HEK293T (cell line): ENCODE measurements around the gene PLCB2.

ENCODE experiments used
- CTCF ChIA-PET: fragments of 350-600 bp; formaldehyde crosslinking; extraction: SDS; loops from one replicate; lab custom pipeline; 2021; ENCODE audit warnings: antibody characterized with exemption, inconsistent platforms; lab: Yijun Ruan, JAX
- POLR2A ChIA-PET: fragments of 350-600 bp; formaldehyde crosslinking; extraction: SDS; loops from one replicate; lab custom pipeline; 2020; ENCODE audit warnings: antibody characterized with exemption, inconsistent platforms; lab: Yijun Ruan, JAX
- DNase-seq: peaks from one replicate; pipeline ENCODE4 v3.0.0; 2012; ENCODE audit warnings: mixed read lengths; ENCODE audit errors: extremely low spot score
- ARNT ChIP-seq: fragments of 450-650 bp; IDR thresholded peaks from 2 replicates; pipeline ENCODE4 v1.6.1; 2017; ENCODE audit warnings: mild to moderate bottlenecking
- BHLHE40 ChIP-seq: fragments of 450-650 bp; IDR thresholded peaks from 2 replicates; pipeline ENCODE4 v1.6.1; 2016; ENCODE audit warnings: mild to moderate bottlenecking, moderate library complexity, borderline replicate concordance
- CTBP1 ChIP-seq: fragments of 450-650 bp; IDR thresholded peaks from 2 replicates; pipeline ENCODE4 v1.6.1; 2016; ENCODE audit warnings: borderline replicate concordance
- ELF4 ChIP-seq: fragments of 450-650 bp; IDR thresholded peaks from 2 replicates; pipeline ENCODE4 v1.6.1; 2017; ENCODE audit warnings: antibody characterized with exemption
- FOXA1 ChIP-seq: fragments of 450-650 bp; IDR thresholded peaks from 2 replicates; pipeline ENCODE4 v1.6.1; 2016; ENCODE audit warnings: mild to moderate bottlenecking
- FOXK2 ChIP-seq: fragments of 450-650 bp; IDR thresholded peaks from 2 replicates; pipeline ENCODE4 v1.6.1; 2016; ENCODE audit warnings: mild to moderate bottlenecking
- FOXM1 ChIP-seq: fragments of 450-650 bp; IDR thresholded peaks from 2 replicates; pipeline ENCODE4 v1.6.1; 2017; ENCODE audit warnings: mild to moderate bottlenecking, borderline replicate concordance
- HDGF ChIP-seq: fragments of 450-650 bp; IDR thresholded peaks from 2 replicates; pipeline ENCODE4 v1.6.1; 2017; ENCODE audit warnings: antibody characterized with exemption, borderline replicate concordance
- L3MBTL2 ChIP-seq: fragments of 450-650 bp; conservative IDR thresholded peaks from 2 replicates; pipeline ENCODE4 v1.6.1; 2016; ENCODE audit warnings: mild to moderate bottlenecking
- LEF1 ChIP-seq: fragments of 450-650 bp; IDR thresholded peaks from 2 replicates; pipeline ENCODE4 v1.6.1; 2017; ENCODE audit warnings: mild to moderate bottlenecking, borderline replicate concordance
- NFRKB ChIP-seq: fragments of 450-650 bp; IDR thresholded peaks from 2 replicates; pipeline ENCODE4 v1.6.1; 2016; ENCODE audit warnings: mild to moderate bottlenecking, moderate library complexity
- SP1 ChIP-seq: fragments of 450-650 bp; IDR thresholded peaks from 2 replicates; pipeline ENCODE4 v1.6.1; 2017
- SUZ12 ChIP-seq: fragments of 450-650 bp; IDR thresholded peaks from 2 replicates; pipeline ENCODE4 v1.6.1; 2016; ENCODE audit warnings: mild to moderate bottlenecking
- TARDBP ChIP-seq: fragments of 450-650 bp; IDR thresholded peaks from 2 replicates; pipeline ENCODE4 v1.6.1; 2016
- ZNF384 ChIP-seq: fragments of 450-650 bp; IDR thresholded peaks from 2 replicates; pipeline ENCODE4 v1.6.1; 2016
- TF ChIP-seq, protein P1 (sequence below): fragments of 450-650 bp; IDR thresholded peaks from 2 replicates; pipeline ENCODE4 v1.6.1; 2016

PLCB2 gene

DNA sequence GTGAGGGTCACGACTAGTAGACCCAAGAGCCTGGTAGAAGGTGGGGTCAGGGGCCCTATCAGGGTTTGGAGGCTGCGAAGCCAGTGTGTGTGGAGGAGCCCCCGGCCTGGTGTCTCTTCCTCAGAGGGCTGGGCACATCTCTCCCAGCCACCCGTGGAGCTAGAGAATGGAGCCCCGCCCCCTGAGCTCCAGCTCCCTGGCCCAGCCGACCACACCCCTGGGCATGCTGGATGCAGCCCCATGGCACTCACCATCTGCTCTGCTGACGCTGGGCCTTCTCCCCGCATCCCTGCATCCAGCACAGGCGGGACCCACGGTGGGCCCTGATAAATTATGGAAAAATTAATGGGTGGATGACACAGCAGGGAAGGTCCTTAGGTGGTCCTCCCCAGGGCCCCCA, 42.4 kb downstream of the PLCB2 start:
- ChIA-PET CTCF (interaction anchor here (5.1 kb wide), 1 partner anchor 8 kb away, joined by 34 read pairs; no protein-coding TSS in a partner anchor), POLR2A (no interaction called here)
- no peak for TF ChIP-seq CTBP1
- TF ChIP-seq, protein P1, sequence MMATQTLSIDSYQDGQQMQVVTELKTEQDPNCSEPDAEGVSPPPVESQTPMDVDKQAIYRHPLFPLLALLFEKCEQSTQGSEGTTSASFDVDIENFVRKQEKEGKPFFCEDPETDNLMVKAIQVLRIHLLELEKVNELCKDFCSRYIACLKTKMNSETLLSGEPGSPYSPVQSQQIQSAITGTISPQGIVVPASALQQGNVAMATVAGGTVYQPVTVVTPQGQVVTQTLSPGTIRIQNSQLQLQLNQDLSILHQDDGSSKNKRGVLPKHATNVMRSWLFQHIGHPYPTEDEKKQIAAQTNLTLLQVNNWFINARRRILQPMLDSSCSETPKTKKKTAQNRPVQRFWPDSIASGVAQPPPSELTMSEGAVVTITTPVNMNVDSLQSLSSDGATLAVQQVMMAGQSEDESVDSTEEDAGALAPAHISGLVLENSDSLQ = no peak
- no peak for TF ChIP-seq FOXA1
- no peak for TF ChIP-seq TARDBP
- no peak for TF ChIP-seq ELF4
- no peak for TF ChIP-seq BHLHE40
- no peak for TF ChIP-seq L3MBTL2
- no peak for TF ChIP-seq SUZ12
- TF ChIP-seq SP1 = no peak
- no peak for TF ChIP-seq HDGF
- no peak for TF ChIP-seq NFRKB
- no peak for TF ChIP-seq ZNF384
- no peak for TF ChIP-seq ARNT
- no peak for TF ChIP-seq LEF1
- no peak for TF ChIP-seq FOXK2
- no peak for DNase-seq

DNA sequence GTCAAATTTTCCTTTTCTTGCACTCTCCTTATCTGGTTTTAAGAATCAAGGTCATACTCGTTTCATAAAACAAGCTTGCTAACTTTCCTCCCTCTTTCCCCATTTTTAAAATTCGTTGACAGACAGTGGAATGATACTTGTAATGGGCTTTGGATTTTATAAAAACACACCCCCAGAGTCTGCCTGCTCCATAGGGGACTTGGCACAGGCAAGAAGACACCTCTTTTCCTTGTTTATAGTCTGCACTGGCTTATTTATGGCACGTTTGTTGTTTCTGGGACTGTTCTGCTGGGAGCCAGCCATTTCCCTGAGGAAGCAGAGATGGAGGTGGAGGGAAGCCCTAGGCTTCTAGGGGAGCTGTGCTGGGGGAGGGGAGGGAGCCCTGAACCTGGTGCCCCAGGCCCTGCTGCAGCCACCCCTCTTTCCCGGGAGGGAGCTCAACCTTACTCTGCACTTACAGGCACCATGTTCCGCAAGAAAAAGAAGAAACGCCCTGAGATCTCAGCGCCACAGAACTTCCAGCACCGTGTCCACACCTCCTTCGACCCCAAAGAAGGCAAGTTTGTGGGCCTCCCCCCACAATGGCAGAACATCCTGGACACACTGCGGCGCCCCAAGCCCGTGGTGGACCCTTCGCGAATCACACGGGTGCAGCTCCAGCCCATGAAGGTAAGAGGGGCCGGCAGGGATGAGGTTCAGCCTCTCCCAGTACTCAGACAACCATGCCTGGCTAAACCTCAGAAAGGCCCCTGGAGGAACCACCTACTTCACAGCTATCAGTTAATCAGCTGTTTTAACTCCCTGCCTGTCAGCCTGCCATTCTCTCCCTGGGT, 43.2 kb downstream of the PLCB2 start:
- TF ChIP-seq FOXA1 = no peak
- TF ChIP-seq, protein P1 = peak; percentile 63

GRCh38 chr15:40263024-40263754, 44.5 kb downstream of the PLCB2 start:
- no peak for TF ChIP-seq ZNF384
- TF ChIP-seq BHLHE40 = no peak
- TF ChIP-seq TARDBP = no peak
- TF ChIP-seq FOXK2 = no peak
- TF ChIP-seq ARNT = no peak
- no peak for TF ChIP-seq SUZ12
- TF ChIP-seq LEF1 = no peak
- no peak for TF ChIP-seq FOXA1
- TF ChIP-seq, protein P1 = no peak
- TF ChIP-seq HDGF = no peak
- TF ChIP-seq ELF4 = no peak
- no peak for TF ChIP-seq NFRKB
- no peak for TF ChIP-seq FOXM1
- TF ChIP-seq SP1 = no peak
- no peak for DNase-seq
- ChIA-PET POLR2A (interaction anchor here (1.2 kb wide), 1 partner anchor 10 kb away, joined by 3 read pairs; no protein-coding TSS in a partner anchor), CTCF (interaction anchor here (1.4 to 5.1 kb wide), 2 partner anchors 11 to 16 kb away, joined by 6 to 34 read pairs; no protein-coding TSS in a partner anchor)

More for the DNA sequence above, 43.2 kb downstream of the PLCB2 start:
- ChIA-PET POLR2A (interaction anchor here (1.2 kb wide), 1 partner anchor 9 kb away, joined by 3 read pairs; no protein-coding TSS in a partner anchor), CTCF (interaction anchor here (0.6 to 5.1 kb wide), 5 partner anchors 9 to 160 kb away, joined by 3 to 34 read pairs (median 4); no protein-coding TSS in a partner anchor)
- no peak for DNase-seq

- CTCF ChIA-PET = interaction anchor here (1.0 kb wide), 1 partner anchor 16 kb away, joined by 6 read pairs; no protein-coding TSS in a partner anchor
Measured at GRCh38 chr15:40259021-40259420, 48.7 kb downstream of the PLCB2 start.

More at GRCh38 chr15:40259021-40259420, 48.7 kb downstream of the PLCB2 start:
- POLR2A ChIA-PET = no interaction called here
- no peak for DNase-seq
- TF ChIP-seq L3MBTL2 (no peak), LEF1 (no peak), HDGF (no peak), SP1 (no peak), SUZ12 (no peak), ZNF384 (no peak), BHLHE40 (no peak), TARDBP (no peak), ARNT (no peak), NFRKB (no peak), FOXK2 (no peak), FOXM1 (no peak), ELF4 (no peak), CTBP1 (no peak), FOXA1 (no peak)
- TF ChIP-seq, protein P1 = no peak
